Stimulated activated CD4-positive, alpha-beta T cell treated with anti-CD3 and anti-CD28 coated beads, Interleukin-2, amount 100 ng/mL, for 4 hours (primary cell): ENCODE results near the gene PRSS33.

Experiments
- DNase-seq: peaks from one replicate; pipeline ENCODE4 v3.0.0-alpha.2; 2020; ENCODE audit warnings: low read depth

The PRSS33 gene

DNA sequence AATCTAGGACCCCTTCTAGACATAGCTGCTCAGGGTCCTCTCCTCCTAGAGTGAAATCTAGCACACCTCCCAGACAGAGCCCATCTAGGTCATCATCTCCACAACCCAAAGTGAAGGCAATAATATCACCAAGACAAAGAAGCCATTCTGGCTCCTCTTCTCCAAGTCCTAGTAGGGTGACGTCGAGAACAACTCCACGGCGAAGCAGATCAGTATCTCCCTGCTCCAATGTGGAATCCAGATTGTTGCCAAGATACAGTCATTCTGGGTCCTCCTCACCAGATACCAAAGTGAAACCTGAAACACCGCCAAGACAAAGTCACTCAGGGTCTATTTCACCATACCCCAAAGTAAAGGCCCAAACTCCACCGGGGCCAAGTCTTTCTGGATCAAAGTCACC is 24.2 kb downstream of the PRSS33 start:
- no peak for DNase-seq

DNA sequence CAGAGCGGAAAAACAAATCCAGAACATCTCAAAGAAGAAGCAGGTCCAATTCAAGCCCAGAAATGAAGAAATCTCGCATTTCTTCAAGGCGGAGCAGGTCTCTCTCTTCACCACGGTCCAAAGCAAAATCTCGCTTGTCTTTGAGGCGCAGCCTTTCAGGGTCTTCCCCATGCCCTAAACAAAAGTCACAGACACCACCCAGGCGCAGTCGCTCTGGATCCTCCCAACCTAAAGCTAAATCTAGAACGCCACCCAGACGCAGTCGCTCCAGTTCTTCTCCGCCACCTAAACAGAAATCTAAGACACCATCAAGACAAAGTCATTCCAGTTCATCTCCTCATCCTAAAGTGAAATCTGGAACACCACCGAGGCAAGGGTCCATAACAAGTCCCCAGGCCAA is 24.6 kb downstream of the PRSS33 start:
- no peak for DNase-seq

DNA sequence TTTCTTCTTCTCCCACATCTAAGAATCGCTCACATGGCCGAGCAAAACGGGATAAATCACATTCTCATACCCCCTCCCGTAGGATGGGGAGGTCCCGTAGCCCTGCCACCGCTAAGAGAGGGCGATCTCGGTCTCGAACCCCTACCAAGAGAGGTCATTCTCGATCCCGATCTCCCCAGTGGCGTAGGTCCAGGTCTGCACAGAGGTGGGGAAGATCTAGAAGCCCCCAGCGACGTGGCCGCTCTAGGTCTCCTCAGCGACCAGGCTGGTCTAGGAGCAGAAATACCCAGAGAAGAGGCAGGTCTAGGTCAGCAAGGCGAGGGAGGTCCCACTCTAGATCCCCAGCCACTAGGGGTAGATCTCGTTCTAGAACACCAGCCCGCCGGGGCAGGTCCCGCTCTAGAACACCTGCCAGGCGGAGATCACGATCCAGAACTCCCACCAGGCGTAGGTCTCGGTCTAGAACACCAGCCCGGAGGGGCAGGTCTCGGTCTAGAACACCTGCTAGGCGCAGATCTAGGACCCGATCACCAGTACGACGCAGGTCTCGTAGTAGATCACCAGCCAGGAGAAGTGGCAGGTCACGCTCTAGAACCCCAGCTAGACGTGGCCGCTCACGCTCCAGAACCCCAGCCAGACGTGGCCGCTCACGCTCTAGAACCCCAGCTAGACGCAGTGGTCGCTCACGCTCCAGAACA is 25.3 kb downstream of the PRSS33 start:
- no peak for DNase-seq

DNA sequence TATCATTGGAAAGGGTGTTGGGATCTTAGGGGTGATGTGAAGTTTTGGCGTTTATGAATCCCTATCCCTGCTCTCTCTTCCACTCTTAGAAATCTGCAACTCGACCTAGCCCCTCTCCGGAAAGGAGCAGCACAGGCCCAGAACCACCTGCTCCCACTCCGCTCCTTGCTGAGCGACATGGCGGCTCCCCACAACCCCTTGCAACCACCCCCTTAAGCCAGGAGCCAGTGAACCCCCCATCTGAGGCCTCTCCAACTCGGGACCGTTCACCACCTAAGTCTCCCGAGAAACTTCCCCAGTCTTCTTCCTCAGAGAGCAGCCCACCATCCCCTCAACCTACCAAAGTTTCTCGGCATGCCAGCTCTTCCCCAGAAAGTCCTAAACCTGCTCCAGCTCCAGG is 25.9 kb downstream of the PRSS33 start:
- no peak for DNase-seq

DNA sequence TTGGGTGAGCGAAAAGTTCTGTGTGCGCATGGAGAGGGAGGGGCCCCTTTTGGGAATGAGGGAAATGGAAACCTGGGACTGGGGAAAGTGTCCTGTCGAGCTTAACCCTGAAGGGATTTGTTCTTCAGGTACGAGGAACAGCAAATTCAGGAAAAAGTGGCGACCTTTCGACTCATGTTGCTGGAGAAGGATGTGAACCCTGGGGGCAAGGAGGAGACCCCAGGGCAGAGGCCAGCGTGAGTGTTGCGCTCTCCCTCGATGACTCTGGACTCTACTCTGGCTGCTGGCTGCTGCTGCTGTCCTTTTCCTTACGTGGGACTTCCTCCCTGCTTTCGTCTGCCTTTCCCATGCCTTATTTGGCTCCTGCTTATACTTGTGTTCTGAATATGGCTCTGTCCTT is 30.0 kb downstream of the PRSS33 start:
- DNase-seq = no peak

DNA sequence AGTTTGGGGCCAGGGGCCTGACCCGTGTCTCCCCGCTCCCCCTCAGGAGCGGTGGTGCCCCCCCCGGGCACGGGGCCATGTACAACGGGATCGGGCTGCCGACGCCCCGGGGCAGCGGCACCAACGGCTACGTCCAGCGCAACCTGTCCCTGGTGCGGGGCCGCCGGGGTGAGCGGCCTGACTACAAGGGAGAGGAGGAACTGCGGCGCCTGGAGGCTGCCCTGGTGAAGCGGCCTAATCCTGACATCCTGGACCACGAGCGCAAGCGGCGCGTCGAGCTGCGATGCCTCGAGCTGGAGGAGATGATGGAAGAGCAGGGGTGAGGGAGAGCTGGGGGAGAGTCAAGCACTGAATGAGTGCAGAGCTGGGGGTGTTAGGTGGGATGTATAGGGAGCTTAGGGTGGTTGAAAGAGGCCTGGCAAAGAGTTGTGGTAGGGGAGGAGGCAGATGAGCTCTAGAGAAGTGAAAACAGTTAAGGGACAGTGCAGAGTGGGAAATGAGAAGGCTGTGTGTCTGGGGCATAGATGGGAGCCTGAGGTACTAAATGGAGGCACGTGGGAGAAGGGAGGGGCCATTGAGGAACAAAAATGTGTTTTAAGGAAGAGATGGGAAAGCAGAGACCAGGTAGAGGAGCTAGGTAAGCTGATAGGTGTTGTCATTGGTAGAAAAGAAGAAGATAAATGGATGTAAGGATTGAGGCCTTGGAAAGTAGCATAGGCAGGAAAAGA is 30.9 kb downstream of the PRSS33 start:
- no peak for DNase-seq

DNA sequence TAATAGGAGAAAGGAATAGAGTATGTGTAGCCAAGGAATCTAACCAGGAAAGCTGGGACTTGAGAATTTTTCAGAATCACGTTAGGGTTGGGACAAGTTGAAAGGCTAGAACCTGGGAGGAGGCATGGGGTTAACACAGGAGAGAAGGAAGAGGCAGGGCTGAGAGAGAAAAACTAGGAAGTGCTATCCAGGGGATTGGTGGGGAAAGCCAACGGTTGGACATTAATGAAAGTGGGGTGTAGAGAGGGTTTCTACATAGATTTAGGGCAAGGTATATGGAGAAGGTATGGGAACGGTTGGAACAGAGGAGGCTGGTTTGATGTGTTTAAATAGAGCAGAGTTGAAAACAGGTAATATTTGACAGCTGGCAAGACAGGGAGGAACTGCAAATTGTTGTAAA is 32.2 kb downstream of the PRSS33 start:
- no peak for DNase-seq

DNA sequence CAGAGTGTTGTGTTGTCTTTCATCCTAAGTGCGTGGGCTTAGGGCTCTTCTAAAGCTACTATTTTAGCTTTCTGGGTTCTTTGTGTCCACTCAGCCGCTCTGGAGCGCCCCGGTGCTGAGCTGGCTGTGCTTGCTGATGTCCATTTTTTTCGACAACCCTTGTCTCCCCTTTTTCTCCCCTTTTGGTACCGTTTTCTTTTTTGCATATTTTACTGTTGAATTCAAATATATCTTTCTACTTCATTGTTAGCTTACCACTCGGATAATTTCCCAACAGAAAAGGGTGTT is 33.7 kb downstream of the PRSS33 start:
- no peak for DNase-seq

DNA sequence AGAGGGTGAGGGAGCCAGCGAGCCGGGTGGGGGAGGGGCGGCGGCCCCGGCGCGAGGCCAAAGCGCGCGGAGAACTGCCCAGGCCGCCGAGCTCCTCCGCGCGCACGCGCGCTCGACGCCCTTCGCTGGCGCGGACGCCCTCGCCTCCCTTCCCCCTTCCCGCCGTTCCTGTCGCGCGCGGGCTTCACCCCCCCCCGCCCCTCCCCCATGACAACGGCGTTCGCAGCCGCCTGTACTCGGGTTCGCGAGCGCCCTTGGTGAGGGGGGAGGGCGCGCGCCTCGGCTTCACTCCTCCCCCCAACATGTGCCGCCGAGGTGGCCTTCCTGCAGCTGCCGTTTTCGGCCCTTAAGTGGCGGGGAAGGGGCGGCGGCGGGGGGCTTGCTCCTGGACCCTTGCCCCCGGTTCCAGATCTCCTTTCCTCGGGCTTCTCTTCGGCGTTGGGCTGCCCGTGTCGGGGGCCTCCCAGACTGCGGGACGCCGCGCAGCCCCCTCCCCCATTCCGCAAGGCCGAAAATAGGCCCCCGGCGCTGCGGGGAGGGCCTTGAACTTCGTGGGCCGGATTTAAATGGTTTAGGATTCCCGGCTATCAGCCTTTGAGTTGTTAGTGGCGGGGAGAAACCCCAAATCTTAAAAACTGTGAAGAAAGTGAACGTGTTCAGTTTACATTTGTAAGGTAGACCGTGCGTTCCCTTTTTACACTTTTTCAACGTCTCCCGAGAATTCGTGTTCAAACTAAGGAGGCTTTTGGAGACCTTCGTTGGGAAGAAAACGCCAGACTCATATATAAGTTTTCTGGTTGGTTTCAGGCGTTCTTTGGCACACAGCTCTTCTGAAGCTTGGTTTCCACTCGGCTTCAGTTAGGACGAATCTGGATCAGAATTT is 34.3 kb downstream of the PRSS33 start:
- no peak for DNase-seq

DNA sequence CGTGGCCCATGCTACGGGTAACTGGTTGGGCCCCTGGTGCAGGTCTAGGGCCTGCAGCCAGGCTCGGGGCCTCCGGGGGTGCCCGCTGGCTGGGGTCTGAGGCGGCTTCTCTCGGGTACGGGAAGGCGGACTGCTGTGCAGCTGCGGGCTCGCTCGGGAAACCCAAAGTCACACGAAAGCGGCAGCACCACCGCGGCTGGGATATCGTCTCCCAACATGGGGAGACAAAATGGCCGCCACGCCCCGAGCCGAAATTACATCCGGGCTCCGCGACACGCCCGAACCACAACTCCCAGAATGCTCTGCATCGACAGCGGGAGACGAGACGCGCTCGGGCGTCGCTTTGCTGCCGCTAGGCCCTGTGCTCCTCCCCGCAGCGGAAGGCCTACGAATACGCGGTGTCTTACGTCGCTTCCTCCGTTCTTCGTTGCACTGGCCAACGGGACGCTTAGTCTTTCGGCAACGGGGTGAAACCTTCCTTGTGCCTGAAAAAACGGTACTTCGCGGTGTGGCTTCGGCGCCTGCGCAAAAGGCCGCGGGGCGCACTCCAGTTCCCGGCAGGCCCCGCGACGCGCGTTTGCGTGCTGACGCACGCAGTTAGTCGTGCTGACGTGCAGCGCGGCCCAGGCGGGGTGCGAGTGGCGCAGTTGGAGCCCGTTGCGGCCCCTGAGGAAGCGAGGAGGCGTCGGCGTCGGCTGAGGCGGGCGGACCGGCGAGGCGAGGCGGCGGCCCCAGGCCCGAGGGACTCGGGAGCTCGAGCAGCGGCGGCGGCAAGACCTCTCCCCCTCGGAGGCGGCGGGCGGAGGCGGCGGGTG is 35.1 kb downstream of the PRSS33 start, which contains the start of gene SRRM2:
Gene SRRM2, plus strand, starts transcription at position 604 of the 815 bp plus-strand sequence. CDS start 3,727 bp downstream, outside the sequence.
- DNase-seq = peak; percentile 88

DNA sequence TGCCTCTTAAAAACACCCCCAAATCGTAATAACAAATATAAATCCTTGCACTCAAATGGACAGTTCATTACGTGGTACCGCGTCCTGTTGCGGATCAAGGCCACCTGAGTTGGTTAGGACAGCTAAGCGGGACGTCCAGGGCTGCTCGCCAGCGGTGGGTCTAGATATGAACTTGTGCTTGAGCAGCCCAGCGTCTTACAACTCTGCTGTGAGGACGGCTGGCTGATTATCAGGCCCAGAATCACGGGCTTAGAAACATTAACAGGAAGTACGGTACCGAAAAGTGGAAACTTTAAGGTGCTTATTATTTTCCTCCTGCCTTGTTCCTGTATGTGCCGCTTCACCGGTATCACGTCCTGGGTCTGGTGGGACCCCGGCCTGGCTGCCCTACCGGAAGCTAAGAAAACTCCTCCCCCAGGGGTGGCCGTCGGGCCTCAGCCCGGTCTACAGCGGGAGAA is 35.8 kb downstream of the PRSS33 start:
- DNase-seq = no peak

DNA sequence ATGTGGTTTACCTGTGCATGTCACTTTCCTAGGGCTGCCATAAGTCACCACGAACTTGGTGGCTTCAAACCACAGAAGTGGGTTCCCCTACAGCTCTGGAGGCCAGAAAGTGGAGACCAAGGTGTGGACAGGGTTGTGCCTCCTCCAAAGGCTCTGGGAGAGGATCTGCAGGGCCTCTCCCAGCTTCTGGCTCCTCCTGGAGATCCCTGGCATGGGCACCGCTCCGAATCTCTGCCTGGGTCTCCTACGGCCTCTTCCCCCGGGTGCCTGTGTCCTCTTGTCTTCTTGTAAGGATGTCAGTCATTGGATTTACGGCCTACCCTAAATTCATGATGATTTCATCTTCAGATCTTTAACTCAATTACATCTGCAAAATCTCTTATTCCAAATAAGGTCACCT is 37.4 kb downstream of the PRSS33 start:
- no peak for DNase-seq

DNA sequence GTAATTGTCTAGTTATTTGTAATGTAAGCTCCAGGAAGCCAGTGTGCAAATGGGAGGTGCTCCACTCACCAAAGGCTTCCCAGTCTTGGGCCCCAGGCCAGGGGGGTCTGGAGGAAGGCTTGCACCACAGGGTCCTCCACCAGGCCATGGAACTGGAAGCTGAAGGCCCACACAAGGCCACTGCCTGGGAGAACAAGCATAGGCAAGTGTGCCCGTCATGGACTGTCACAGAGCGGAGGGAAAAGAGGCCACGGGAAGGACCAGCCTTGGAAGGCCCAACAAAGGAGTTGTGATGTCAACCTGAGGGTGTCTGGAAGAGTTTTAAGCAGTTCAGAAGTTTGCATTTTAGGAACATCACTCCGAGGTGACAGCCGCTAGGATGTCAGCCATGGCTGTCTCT is 37.9 kb downstream of the PRSS33 start:
- no peak for DNase-seq

DNA sequence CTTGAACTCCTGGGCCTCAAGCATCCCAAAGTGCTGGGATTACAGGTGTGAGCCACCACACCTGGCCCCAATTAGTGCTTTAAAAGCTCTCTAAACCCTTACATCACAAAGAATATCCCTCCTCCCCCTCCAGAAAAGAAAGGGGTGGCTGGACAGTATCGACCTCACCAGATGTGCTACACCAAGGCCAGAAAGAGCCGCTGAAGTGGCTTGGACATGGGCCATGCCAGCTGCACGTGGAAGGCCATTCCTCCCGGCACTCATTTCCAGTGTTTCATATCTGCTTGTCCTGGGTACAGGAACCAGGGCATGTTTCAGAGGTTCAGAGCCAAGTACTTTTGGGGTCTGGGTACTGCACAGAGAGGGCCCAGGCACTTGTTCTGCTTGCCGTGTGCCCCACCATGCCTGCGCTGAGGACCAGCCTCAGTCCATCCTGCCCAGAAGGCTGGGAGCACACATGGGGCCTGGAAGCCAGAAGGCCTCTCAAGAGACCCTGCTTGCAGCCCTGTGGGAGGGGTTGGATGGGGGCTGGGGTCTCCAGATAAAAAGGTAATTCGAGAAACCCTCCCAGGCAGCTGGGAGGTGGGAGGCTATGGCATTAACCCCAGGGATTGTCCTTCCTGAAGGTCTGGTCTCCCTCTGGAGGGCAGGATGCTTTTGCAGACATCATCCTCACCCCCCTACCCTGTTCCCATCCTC is 38.5 kb downstream of the PRSS33 start:
- no peak for DNase-seq

DNA sequence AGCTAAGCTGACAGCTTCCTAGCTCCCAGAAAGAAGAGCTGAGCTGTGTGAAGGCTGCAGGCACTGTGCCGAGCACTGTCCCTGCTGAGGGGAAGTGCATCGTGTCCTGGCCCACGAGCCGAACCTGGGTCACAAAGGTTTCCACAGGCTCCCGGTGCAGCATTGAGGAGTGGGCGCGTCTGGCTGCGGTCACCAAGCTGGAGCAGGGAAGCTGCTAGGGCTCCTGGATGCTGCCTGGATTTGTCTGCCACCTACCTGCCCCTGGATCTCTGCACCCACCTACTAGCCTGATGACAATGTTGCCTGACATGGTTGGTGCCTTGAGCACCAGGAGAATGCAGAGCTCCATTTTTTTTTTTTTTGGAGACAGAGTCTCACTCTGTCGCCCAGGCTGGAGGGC is 41.4 kb downstream of the PRSS33 start:
- DNase-seq = no peak

DNA sequence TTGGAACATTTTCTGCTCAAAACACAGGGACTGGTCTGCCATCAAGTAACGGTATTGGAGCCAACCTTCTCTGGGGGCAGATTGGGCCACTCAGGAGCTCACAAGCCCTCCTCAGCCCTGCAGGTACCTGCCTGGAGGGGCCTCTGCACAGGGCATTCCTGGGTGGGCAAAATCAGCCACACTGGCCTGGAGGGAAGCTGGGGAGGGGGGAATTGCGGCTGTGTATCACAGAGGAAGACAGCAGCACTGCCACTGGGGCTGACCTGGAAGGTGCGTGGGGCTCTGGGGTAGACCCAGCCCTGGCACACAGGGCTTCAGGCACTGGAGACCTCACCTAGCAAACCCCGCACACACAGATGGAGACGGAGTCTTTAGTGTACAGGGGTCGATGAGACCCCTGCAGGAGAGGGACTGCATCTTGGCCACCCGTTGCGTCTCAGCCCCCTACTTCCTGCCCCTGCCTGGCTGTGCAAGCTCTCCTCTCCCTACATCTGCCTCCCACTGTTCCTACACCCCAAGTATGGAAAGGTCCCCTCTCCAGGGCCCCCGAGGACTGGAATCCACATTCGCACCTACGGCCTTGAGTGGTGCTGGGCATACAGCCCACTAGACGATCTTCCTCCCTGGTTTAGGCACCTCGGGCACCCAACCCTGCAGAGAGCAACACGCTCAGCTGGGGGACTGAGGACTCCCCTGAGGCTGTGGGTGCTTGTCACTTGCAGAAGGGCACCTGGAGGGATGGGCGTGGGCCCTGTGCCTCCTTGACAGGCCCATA is 42.1 kb downstream of the PRSS33 start:
- DNase-seq = no peak

DNA sequence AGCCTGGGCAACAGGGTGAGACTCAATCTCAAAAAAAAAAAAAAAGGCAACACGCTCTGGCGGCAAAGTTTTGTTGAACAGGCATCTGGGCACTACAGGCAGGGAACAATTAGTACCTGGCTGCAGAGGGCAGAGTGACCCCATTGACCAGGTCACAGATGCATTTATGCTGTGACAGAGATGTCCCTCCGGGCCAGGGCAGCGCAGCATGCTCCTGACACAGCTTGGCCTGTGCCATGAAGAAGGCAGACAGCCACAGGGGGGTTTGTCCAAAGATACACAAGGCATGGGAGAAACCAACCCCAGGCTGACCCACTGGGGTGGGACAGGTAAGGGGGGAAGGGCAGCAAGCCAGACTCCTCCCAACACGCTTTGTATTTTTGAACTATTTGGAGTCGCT is 42.6 kb downstream of the PRSS33 start:
- DNase-seq = no peak

DNA sequence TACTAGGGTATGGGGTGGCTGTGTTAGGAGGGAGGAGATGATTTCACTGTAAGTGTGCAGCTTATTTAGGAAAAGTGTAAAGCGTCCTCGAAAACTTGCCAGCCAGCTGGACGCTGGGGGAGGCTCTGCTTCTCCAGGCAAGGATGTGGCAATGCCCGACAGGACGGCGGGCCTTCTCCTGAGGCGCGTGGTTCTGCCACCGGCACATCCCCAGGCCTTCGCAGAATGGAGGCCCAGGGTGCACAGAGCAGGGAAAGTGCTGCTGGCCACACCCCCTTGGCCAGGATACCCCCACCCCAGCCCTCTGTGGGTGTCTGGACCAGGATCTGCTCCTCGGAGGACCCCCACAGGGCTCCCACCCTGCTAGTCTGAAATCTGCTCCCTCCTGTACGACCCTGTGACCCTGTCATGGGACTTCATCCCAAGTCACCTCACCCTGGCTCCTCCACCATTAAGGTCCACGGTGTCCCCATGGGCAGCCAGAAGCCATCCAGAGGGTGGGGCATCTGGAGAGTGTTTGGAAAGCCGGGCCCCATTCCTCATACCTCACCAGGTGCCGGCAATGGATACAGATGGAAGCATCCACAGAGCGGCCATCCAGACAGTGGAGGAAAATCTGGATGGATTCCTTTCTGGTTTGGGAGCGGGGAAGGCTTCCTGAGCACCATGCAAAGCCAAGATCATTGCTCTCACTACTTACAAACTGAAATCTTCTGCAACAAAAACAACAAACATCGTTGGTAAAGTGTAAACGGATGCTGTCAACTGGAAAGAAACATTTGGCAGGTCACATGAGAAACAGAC is 44.2 kb downstream of the PRSS33 start:
- DNase-seq = no peak

DNA sequence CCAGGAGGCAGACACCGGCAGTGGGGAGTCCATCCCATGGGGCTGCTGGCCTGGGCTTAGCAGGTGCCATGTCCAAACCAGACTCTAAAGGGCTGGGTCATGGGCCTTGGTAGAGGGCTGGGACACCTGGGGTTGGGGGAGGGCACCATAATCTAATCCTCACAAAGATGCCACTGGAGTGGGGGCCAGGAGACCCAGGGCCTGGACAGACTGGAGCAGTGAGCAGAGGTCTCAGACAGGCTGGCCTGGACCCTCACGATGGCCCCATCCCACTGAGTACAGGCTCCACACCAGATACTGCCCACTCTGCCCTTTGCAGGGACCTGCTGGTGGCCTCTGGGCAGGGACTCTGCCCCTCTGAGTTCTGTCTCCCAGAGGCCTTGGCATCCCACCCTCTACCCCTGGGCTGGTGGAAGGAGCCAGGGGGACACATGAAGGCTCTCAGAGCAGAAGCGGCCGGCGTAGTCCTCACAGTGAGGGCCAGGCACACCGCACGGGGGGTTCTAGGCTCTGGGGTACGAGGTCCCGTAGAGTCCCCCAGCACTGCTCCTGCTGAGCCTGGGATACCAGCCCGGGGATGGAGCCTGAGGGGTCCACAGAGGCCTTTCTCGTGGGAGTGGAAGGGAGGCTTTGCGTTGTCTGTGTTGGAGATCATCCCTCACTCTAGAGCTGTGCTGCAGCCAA is 44.9 kb downstream of the PRSS33 start:
- DNase-seq = no peak
